A673 (cell line): ENCODE results near the gene ZDHHC16.

Experiments used
- EZH2 ChIP-seq: fragments of 200-600 bp; sonication (generic); IDR thresholded peaks from 2 replicates; pipeline ENCODE4 v1.6.1; 2017; ENCODE audit warnings: borderline replicate concordance, low read depth, mild to moderate bottlenecking, mixed read lengths, antibody characterized with exemption, low read length; ENCODE audit not compliant: poor library complexity, severe bottlenecking
- TF ChIP-seq, protein P1 (sequence below): fragments of 300-800, 200-600 bp; sonication (generic); conservative IDR thresholded peaks from 2 replicates; pipeline ENCODE4 v1.5.1; 2017; ENCODE audit warnings: low read depth, mild to moderate bottlenecking, antibody characterized with exemption, low read length, moderate library complexity, mixed read lengths

DNA sequence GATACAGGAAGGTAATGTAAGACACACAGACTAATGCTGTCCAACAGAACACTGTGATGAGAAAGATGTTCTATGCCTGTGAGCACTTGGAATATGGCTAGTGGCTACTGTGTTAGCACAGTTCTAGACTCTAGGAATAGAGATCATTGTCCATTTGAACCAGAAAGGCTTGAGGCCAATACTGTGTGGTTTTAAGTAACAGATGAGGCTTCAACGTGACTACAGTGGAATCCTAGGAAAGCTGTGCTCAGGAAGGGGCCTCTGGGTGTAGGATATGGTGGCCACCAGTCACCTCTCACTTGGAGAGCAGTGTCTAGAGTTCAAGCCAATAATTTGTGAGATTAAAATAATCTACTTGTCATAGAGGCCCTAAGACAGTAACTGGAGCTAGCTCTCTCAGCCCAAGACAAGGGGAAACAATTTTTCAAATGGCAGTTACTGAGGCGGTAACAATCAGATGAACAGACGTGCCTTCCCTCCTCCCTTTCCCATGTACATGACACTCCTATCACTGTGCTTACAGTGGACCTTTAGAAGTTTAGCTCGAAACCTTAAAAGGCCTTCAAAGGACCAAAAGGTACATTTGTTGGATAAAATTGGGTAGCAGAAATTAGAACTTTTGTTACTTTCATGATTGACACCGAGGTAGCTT is 10.2 kb downstream of the ZDHHC16 start:
- TF ChIP-seq, protein P1, sequence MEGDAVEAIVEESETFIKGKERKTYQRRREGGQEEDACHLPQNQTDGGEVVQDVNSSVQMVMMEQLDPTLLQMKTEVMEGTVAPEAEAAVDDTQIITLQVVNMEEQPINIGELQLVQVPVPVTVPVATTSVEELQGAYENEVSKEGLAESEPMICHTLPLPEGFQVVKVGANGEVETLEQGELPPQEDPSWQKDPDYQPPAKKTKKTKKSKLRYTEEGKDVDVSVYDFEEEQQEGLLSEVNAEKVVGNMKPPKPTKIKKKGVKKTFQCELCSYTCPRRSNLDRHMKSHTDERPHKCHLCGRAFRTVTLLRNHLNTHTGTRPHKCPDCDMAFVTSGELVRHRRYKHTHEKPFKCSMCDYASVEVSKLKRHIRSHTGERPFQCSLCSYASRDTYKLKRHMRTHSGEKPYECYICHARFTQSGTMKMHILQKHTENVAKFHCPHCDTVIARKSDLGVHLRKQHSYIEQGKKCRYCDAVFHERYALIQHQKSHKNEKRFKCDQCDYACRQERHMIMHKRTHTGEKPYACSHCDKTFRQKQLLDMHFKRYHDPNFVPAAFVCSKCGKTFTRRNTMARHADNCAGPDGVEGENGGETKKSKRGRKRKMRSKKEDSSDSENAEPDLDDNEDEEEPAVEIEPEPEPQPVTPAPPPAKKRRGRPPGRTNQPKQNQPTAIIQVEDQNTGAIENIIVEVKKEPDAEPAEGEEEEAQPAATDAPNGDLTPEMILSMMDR, result no peak
- no peak for TF ChIP-seq EZH2
